Hypothalamus (tissue), 51 donors: ENCODE data around the gene LDAH.

Source experiments
- DNase-seq, 51 donors: peaks; one replicate each; lab custom pipeline; 2025; lab: John Stamatoyannopoulos, UW

LDAH gene

GRCh38 chr2:20641123-20641985 lies 181.5 kb downstream of the LDAH start:
- peak in 3 of 51 donors; percentile 25 to 57 (median 45) for DNase-seq

- peak in 24 of 51 donors; percentile 21 to 61 (median 37) for DNase-seq
These were observed 182.3 kb downstream of the LDAH start for GRCh38 chr2:20640411-20641122.

- no peak for DNase-seq
These were observed 184.1 kb downstream of the LDAH start for GRCh38 chr2:20638646-20639430.

GRCh38 chr2:20638014-20638413 lies 184.9 kb downstream of the LDAH start:
- DNase-seq, result no peak

- peak in 2 of 51 donors; percentile 6 to 25 for DNase-seq
These were observed 185.8 kb downstream of the LDAH start for GRCh38 chr2:20637147-20637546.

- peak; percentile 29 to 91 (median 76) for DNase-seq
These were observed 187.0 kb downstream of the LDAH start for GRCh38 chr2:20635675-20636584.

GRCh38 chr2:20635113-20635510 lies 187.8 kb downstream of the LDAH start:
- peak in 1 of 51 donors; percentile 35 for DNase-seq

- no peak for DNase-seq
These were observed 188.3 kb downstream of the LDAH start for GRCh38 chr2:20634507-20635112.
